GM12892 (cell line): ENCODE data around the gene C1QB.

ENCODE experiments used
- POLR2A ChIP-seq: IDR thresholded peaks from 2 replicates; pipeline ENCODE4 v1.6.1; 2011; ENCODE audit warnings: low read depth, low read length, control low read depth
- POLR2AphosphoS5 ChIP-seq: IDR thresholded peaks from 2 replicates; pipeline ENCODE4 v1.6.1; 2011; ENCODE audit warnings: low read depth, low read length, control low read depth
- TAF1 ChIP-seq: IDR thresholded peaks from 2 replicates; pipeline ENCODE4 v1.6.1; 2011; ENCODE audit warnings: low read depth, mild to moderate bottlenecking, control low read depth, low read length, borderline replicate concordance

- TF ChIP-seq POLR2A (no peak), TAF1 (no peak), POLR2AphosphoS5 (no peak)
Measured at GRCh38 chr1:22666412-22666811, 13.4 kb downstream of the C1QB start.
